H9 (cell line): Measurements from ENCODE around the gene CISD1. TPM values are rescaled to one million over a fixed set of nuclear protein-coding genes. Genes with fewer than 3 reads are reported as not detected.

Experiments
- DNase-seq: peaks from one replicate; pipeline ENCODE4 v3.0.0-alpha.2; 2017
- H2AFZ ChIP-seq: one replicate; pipeline ENCODE4 v1.6.1; 2013; ENCODE audit warnings: mild to moderate bottlenecking, low read length, control low read depth, moderate library complexity
- H2AK5ac ChIP-seq: 2 replicates; pipeline ENCODE4 v1.6.1; 2013; ENCODE audit warnings: low read length, control low read depth, mixed read lengths; ENCODE audit not compliant: insufficient read length
- H2BK120ac ChIP-seq: one replicate; pipeline ENCODE4 v1.6.1; 2013; ENCODE audit warnings: low read depth, mild to moderate bottlenecking, low read length, control low read depth, inconsistent platforms; ENCODE audit not compliant: poor library complexity, severe bottlenecking
- H2BK12ac ChIP-seq: 2 replicates; pipeline ENCODE4 v1.6.1; 2013; ENCODE audit warnings: low read length, control low read depth, mixed read lengths, low read depth; ENCODE audit not compliant: insufficient read length
- H2BK15ac ChIP-seq: 2 replicates; pipeline ENCODE4 v1.6.1; 2013; ENCODE audit warnings: low read depth, low read length, control low read depth
- H2BK20ac ChIP-seq: one replicate; pipeline ENCODE4 v1.6.1; 2013; ENCODE audit warnings: low read depth, mild to moderate bottlenecking, low read length, control low read depth, inconsistent platforms; ENCODE audit not compliant: poor library complexity, severe bottlenecking
- H2BK5ac ChIP-seq: 2 replicates; pipeline ENCODE4 v1.6.1; 2013; ENCODE audit warnings: low read length, control low read depth, mixed read lengths; ENCODE audit not compliant: insufficient read length
- H3K14ac ChIP-seq: 2 replicates; pipeline ENCODE4 v1.6.1; 2013; ENCODE audit warnings: low read length, control low read depth; ENCODE audit not compliant: insufficient read depth
- H3K18ac ChIP-seq: 2 replicates; pipeline ENCODE4 v1.6.1; 2013; ENCODE audit warnings: low read depth, mild to moderate bottlenecking, mixed read lengths, low read length, control low read depth; ENCODE audit not compliant: insufficient read length
- H3K23ac ChIP-seq: 2 replicates; pipeline ENCODE4 v1.6.1; 2013; ENCODE audit warnings: low read length, control low read depth, mixed read lengths, low read depth; ENCODE audit not compliant: insufficient read length
- H3K23me2 ChIP-seq: 2 replicates; pipeline ENCODE4 v1.6.1; 2013; ENCODE audit warnings: low read depth, mild to moderate bottlenecking, mixed read lengths, low read length, control low read depth; ENCODE audit not compliant: insufficient read length, poor library complexity, severe bottlenecking
- H3K27ac ChIP-seq: 2 replicates; pipeline ENCODE4 v1.5.1; 2013; ENCODE audit warnings: low read length, control low read depth, mixed read lengths, low read depth; ENCODE audit not compliant: insufficient read length
- H3K27me3 ChIP-seq: 2 replicates; pipeline ENCODE4 v1.6.1; 2013; ENCODE audit warnings: low read length, control low read depth, inconsistent platforms; ENCODE audit not compliant: insufficient read depth
- H3K4ac ChIP-seq: 2 replicates; pipeline ENCODE4 v1.6.1; 2013; ENCODE audit warnings: low read depth, mild to moderate bottlenecking, control low read depth, inconsistent platforms, low read length, moderate library complexity
- H3K4me1 ChIP-seq: 2 replicates; pipeline ENCODE4 v1.6.1; 2013; ENCODE audit warnings: low read length, control low read depth, inconsistent platforms; ENCODE audit not compliant: insufficient read depth
- H3K4me2 ChIP-seq: 2 replicates; pipeline ENCODE4 v1.6.1; 2013; ENCODE audit warnings: low read length, control low read depth, mixed read lengths; ENCODE audit not compliant: insufficient read length, insufficient read depth
- H3K56ac ChIP-seq: 2 replicates; pipeline ENCODE4 v1.6.1; 2013; ENCODE audit warnings: low read depth, mild to moderate bottlenecking, mixed read lengths, low read length, control low read depth; ENCODE audit not compliant: insufficient read length
- H3K79me1 ChIP-seq: 2 replicates; pipeline ENCODE4 v1.6.1; 2013; ENCODE audit warnings: low read depth, mild to moderate bottlenecking, moderate library complexity, low read length, control low read depth, inconsistent platforms; ENCODE audit not compliant: insufficient read depth, poor library complexity, severe bottlenecking
- H3K79me2 ChIP-seq: 2 replicates; pipeline ENCODE4 v1.6.1; 2013; ENCODE audit warnings: low read length, control low read depth, inconsistent platforms; ENCODE audit not compliant: insufficient read depth
- H3K9ac ChIP-seq: 2 replicates; pipeline ENCODE4 v1.6.1; 2013; ENCODE audit warnings: low read length, control low read depth, mixed read lengths; ENCODE audit not compliant: insufficient read length; ENCODE audit errors: extremely low read depth
- H3K9me3 ChIP-seq: one replicate; pipeline ENCODE4 v1.6.1; 2013; ENCODE audit warnings: low read depth, low read length, inconsistent platforms; ENCODE audit not compliant: control insufficient read depth
- H3T11ph ChIP-seq: one replicate; pipeline ENCODE4 v1.6.1; 2013; ENCODE audit warnings: mild to moderate bottlenecking, low read length, control low read depth, inconsistent platforms
- H4K20me1 ChIP-seq: one replicate; pipeline ENCODE4 v1.6.1; 2013; ENCODE audit not compliant: control insufficient read depth, insufficient read length, insufficient read depth
- H4K5ac ChIP-seq: 2 replicates; pipeline ENCODE4 v1.6.1; 2013; ENCODE audit warnings: low read depth, mild to moderate bottlenecking, mixed read lengths, low read length, control low read depth; ENCODE audit not compliant: insufficient read length
- H4K8ac ChIP-seq: replicated peaks from 2 replicates; pipeline ENCODE4 v1.6.1; 2013; ENCODE audit warnings: low read length, control low read depth, mixed read lengths, low read depth; ENCODE audit not compliant: insufficient read length
- H4K91ac ChIP-seq: 2 replicates; pipeline ENCODE4 v1.6.1; 2013; ENCODE audit warnings: low read depth, mild to moderate bottlenecking, moderate library complexity, mixed read lengths, low read length, control low read depth; ENCODE audit not compliant: insufficient read length
- H3K27ac Mint-ChIP-seq, 3 experiments: 2 replicates in 2 of 3; 3 replicates in 1 of 3; pipeline ENCODE4 v1.8.0; 2020 to 2021; ENCODE audit warnings: mixed read lengths in 3 of 3, mild to moderate bottlenecking in 1 of 3, moderate library complexity in 1 of 3
- H3K27me3 Mint-ChIP-seq: 2 replicates; pipeline ENCODE4 v1.8.0; 2021; ENCODE audit warnings: low read depth, mild to moderate bottlenecking, moderate library complexity, mixed read lengths
- H3K36me3 Mint-ChIP-seq, 3 experiments: 2 replicates in 2 of 3; 3 replicates in 1 of 3; pipeline ENCODE4 v1.8.0; 2020 to 2021; ENCODE audit warnings: low read depth in 3 of 3, mixed read lengths in 3 of 3; ENCODE audit not compliant: insufficient read depth in 1 of 3
- H3K4me1 Mint-ChIP-seq, 2 experiments: 2 replicates each; pipeline ENCODE4 v1.8.0; 2020; ENCODE audit warnings: mixed read lengths in 2 of 2
- H3K4me3 Mint-ChIP-seq, 2 experiments: 2 replicates in 1 of 2; 3 replicates in 1 of 2; pipeline ENCODE4 v1.8.0; 2020 to 2021; ENCODE audit warnings: mild to moderate bottlenecking in 2 of 2, mixed read lengths in 2 of 2, moderate library complexity in 1 of 2
- H3K9me3 Mint-ChIP-seq, 2 experiments: 2 replicates in 1 of 2; 3 replicates in 1 of 2; pipeline ENCODE4 v1.8.0; 2020; ENCODE audit warnings: mild to moderate bottlenecking in 2 of 2, mixed read lengths in 2 of 2, moderate library complexity in 1 of 2
- WGBS: extraction: QIAGEN DNeasy Blood & Tissue Kit; methylation state at CpG from one replicate; pipeline ENCODE4 v1.1.7; 2013; ENCODE audit warnings: missing lambda C conversion rate, low lambda C conversion rate, mixed read lengths; ENCODE audit not compliant: insufficient read length; ENCODE audit errors: extremely low coverage; 5-methylcytosine and 5-hydroxymethylcytosine counted together
- total RNA-seq: library from RNA; stranded (reverse); gene quantifications from 2 replicates; pipeline ENCODE4 v1.2.1, GENCODE V29; 2021
- TF ChIP-seq, protein P1 (sequence below): fragments of 200-600 bp; sonication (generic); conservative IDR thresholded peaks from 3 replicates; pipeline ENCODE4 v1.8.0; 2021; ENCODE audit warnings: antibody characterized with exemption, mild to moderate bottlenecking

CISD1 gene
- total RNA-seq, 1 experiment from 2014 or later, result 42.0 TPM

DNA sequence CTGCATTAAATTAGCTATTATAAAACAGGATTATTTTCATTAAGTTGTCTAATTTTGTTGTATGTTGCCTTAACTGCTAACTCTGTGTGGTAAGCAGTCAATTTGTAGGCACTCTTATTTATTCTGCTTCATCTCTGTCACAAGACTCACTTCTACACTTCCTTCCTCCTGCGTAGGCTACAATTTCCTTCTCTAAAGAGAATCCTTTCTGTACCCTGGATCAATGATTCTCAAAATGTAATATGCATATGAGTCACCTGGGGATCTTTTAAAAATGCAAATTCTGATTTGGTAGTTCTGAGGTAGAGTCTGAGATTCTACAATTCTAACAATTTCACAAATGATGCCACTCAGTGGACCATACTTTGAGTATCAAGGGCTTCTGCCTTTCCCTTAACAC is 61.5 kb downstream of the CISD1 start:
- H3K4ac ChIP-seq, result no peak overlapping the region
- H2AFZ ChIP-seq, result no peak overlapping the region
- H3K56ac ChIP-seq, result no peak overlapping the region
- H3K4me1 Mint-ChIP-seq, result peaks cover 4% of the 10 kb centered on the region in 2 experiments
- H3K23ac ChIP-seq, result no peak overlapping the region
- H3K23me2 ChIP-seq, result peaks cover 1% of the 10 kb centered on the region
- H2BK120ac ChIP-seq, result no peak overlapping the region
- no peaks in the 10 kb centered on the region for H3K79me1 ChIP-seq
- TF ChIP-seq, protein P1, sequence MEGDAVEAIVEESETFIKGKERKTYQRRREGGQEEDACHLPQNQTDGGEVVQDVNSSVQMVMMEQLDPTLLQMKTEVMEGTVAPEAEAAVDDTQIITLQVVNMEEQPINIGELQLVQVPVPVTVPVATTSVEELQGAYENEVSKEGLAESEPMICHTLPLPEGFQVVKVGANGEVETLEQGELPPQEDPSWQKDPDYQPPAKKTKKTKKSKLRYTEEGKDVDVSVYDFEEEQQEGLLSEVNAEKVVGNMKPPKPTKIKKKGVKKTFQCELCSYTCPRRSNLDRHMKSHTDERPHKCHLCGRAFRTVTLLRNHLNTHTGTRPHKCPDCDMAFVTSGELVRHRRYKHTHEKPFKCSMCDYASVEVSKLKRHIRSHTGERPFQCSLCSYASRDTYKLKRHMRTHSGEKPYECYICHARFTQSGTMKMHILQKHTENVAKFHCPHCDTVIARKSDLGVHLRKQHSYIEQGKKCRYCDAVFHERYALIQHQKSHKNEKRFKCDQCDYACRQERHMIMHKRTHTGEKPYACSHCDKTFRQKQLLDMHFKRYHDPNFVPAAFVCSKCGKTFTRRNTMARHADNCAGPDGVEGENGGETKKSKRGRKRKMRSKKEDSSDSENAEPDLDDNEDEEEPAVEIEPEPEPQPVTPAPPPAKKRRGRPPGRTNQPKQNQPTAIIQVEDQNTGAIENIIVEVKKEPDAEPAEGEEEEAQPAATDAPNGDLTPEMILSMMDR, result no peak
- H4K91ac ChIP-seq, result no peak overlapping the region
- no peak overlapping the region for H3T11ph ChIP-seq
- no peak overlapping the region for H2BK5ac ChIP-seq
- no peak overlapping the region for H3K27ac Mint-ChIP-seq
- no peak overlapping the region for H3K4me3 Mint-ChIP-seq
- H2BK20ac ChIP-seq, result no peak overlapping the region
- H3K36me3 Mint-ChIP-seq, result no peaks in the 10 kb centered on the region
- H3K14ac ChIP-seq, result no peak overlapping the region
- no peaks in the 10 kb centered on the region for H3K9me3 ChIP-seq
- no CpG with 5 or more reads among the region's 1 CpG for WGBS
- no peak overlapping the region for H3K4me2 ChIP-seq
- H3K27me3 ChIP-seq, result no peaks in the 10 kb centered on the region
- no peak overlapping the region for H2AK5ac ChIP-seq
- H3K27ac ChIP-seq, result no peak overlapping the region
- no peaks in the 10 kb centered on the region for H3K79me2 ChIP-seq
- H4K5ac ChIP-seq, result no peak overlapping the region
- H2BK12ac ChIP-seq, result no peak overlapping the region
- H3K4me1 ChIP-seq, result no peaks in the 10 kb centered on the region
- no peaks in the 10 kb centered on the region; the same call in 1 of the 2 replicates for H3K27me3 Mint-ChIP-seq
- no peak overlapping the region for H4K8ac ChIP-seq
- no peaks in the 10 kb centered on the region for H4K20me1 ChIP-seq
- peaks cover 2 to 3% of the 10 kb centered on the region in 2 experiments; a peak in 2 of 5 replicates for H3K9me3 Mint-ChIP-seq
- H3K9ac ChIP-seq, result no peak overlapping the region
- DNase-seq, result no peak
- H2BK15ac ChIP-seq, result no peak overlapping the region
- no peak overlapping the region for H3K18ac ChIP-seq
